Panc1 (cell line): ENCODE results near the gene NPRL2. TPM values are rescaled to one million over a fixed set of nuclear protein-coding genes. Genes with fewer than 3 reads are reported as not detected.

ENCODE experiments used
- ATAC-seq: fragments of 200-7000 bp; cut with Tn5 transposase; 2 replicates; pipeline ENCODE4 v1.9.1; 2020; ENCODE audit warnings: mild to moderate bottlenecking, moderate library complexity
- BruUV-seq: library from RNA; stranded (reverse); fragments of 400-500 nt; replicated peaks from 2 replicates; lab custom pipeline; 2021; lab: Mats Ljungman, UMichigan
- CTCF ChIA-PET: fragments of 300-600 bp; sonication (Branson Sonifier 250); formaldehyde crosslinking; loops from one replicate; lab custom pipeline; 2022; ENCODE audit warnings: antibody characterized with exemption; lab: Charles Lee
- POLR2A ChIA-PET: fragments of 300-600 bp; sonication (Branson Sonifier 250); formaldehyde crosslinking; loops from one replicate; lab custom pipeline; 2022; ENCODE audit warnings: antibody characterized with exemption; lab: Charles Lee
- DNase-seq: peaks from one replicate; pipeline ENCODE4 v3.0.0-alpha.2; 2010; ENCODE audit warnings: low read depth, low spot score
- H3K27ac ChIP-seq: 2 replicates; pipeline ENCODE4 v1.5.1; 2011; ENCODE audit warnings: mild to moderate bottlenecking, low read length, inconsistent platforms
- H3K27me3 ChIP-seq: fragments of 200-500 bp; sonication (Bioruptor generic); 2 replicates; pipeline ENCODE4 v1.6.0; 2014; ENCODE audit warnings: low read length, inconsistent platforms; ENCODE audit not compliant: control insufficient read depth, insufficient read depth
- H3K36me3 ChIP-seq: fragments of 200-500 bp; sonication (Bioruptor generic); 2 replicates; pipeline ENCODE4 v1.5.1; 2014; ENCODE audit warnings: inconsistent platforms, mild to moderate bottlenecking, low read length, moderate library complexity; ENCODE audit not compliant: control insufficient read depth, insufficient read depth
- H3K4me1 ChIP-seq: 2 replicates; pipeline ENCODE4 v1.5.1; 2011; ENCODE audit warnings: inconsistent platforms, mild to moderate bottlenecking, low read length, moderate library complexity; ENCODE audit not compliant: control insufficient read depth, insufficient read depth
- H3K4me3 ChIP-seq, 2 experiments: 2 replicates each; pipeline ENCODE4 v1.5.1; 2011 to 2012; ENCODE audit warnings: low read depth in 2 of 2, low read length in 2 of 2, mild to moderate bottlenecking in 2 of 2, inconsistent platforms in 1 of 2, moderate library complexity in 1 of 2
- H3K9me3 ChIP-seq: fragments of 200-500 bp; sonication (Bioruptor generic); 2 replicates; pipeline ENCODE4 v1.5.1; 2014; ENCODE audit warnings: low read depth, mild to moderate bottlenecking, inconsistent platforms, low read length, moderate library complexity; ENCODE audit not compliant: control insufficient read depth, insufficient read depth
- POLR2AphosphoS5 ChIP-seq: IDR thresholded peaks from 2 replicates; pipeline ENCODE4 v1.6.1; 2012; ENCODE audit warnings: mild to moderate bottlenecking, low read depth, low read length, moderate library complexity
- SIN3A ChIP-seq: IDR thresholded peaks from 2 replicates; pipeline ENCODE4 v1.6.1; 2012; ENCODE audit warnings: low read depth, mild to moderate bottlenecking, low read length, moderate library complexity, borderline replicate concordance; ENCODE audit not compliant: insufficient read depth
- TCF7L2 ChIP-seq: IDR thresholded peaks from 2 replicates; pipeline ENCODE4 v1.6.1; 2011; ENCODE audit warnings: mild to moderate bottlenecking, low read depth, low read length, inconsistent platforms
- in situ Hi-C: cut with HindIII; loops from 2 replicates; pipeline ENCODE4 v1.10.0; 2016; ENCODE audit warnings: low sequenced_read_pairs, low pct_unique_long_range_greater_than_20kb
- intact Hi-C: fragments of 100-400 bp; cut with micrococcal nuclease; formaldehyde crosslinking; loops from one replicate; pipeline ENCODE4 v1.10.0; 2022; ENCODE audit not compliant: unreplicated experiment
- total RNA-seq: library from RNA; stranded (reverse); gene quantifications from one replicate; pipeline ENCODE4 v1.2.1, GENCODE V29; 2021; ENCODE audit not compliant: unreplicated experiment
- TF ChIP-seq, protein P1 (sequence below), 2 experiments: IDR thresholded peaks; 2 replicates each; pipeline ENCODE4 v1.6.1; 2011 to 2012; ENCODE audit warnings: low read depth in 2 of 2, control low read depth in 1 of 2, low read length in 1 of 2, mild to moderate bottlenecking in 1 of 2, moderate library complexity in 1 of 2; ENCODE audit not compliant: insufficient read depth in 1 of 2
- TF ChIP-seq, protein P2 (sequence below): fragments of 450-650 bp; IDR thresholded peaks from 2 replicates; pipeline ENCODE4 v1.5.1; 2017; ENCODE audit warnings: mild to moderate bottlenecking

Gene NPRL2
- total RNA-seq, 1 experiment from 2014 or later: 14.6 TPM

DNA sequence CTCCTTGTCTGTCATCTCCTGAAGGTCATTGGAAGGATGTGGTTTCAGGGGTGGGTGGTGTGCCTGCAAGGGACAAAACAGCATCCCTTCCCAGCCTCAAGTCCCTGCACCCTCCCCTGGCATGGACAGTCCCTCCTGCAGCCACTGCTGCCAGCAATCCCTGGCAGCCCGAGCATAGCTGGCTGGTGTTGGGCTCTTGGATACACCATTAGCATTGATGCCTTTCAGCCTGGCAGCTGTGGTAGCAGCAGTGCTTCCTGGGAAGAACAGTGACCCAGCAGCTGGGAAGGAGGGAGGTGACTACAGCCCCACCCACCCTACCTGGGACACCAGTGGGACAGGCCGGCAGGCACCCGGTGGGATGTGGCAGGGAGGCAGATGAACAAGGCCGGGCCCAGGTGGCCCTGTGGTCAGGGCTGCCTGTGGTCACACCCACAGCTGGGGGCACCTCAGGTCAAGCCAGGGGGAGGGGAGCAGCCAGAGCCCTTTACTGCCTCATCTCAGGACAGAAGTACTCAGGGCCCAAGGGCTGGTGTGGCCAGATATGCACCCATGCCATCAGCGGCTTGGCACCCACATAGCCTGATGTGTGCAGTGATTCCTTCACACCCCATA, 41.6 kb upstream of the NPRL2 start:
- CTCF ChIA-PET: interaction anchor here (0.6 kb wide), 2 partner anchors 10 kb away, joined by 6 to 8 read pairs; no protein-coding TSS in a partner anchor
- no peak overlapping the region for H3K27ac ChIP-seq
- H3K27me3 ChIP-seq: no peaks in the 10 kb centered on the region
- in situ Hi-C loops: no loop called here
- no peaks in the 10 kb centered on the region for H3K4me1 ChIP-seq
- TF ChIP-seq SIN3A (no peak), TCF7L2 (no peak), POLR2AphosphoS5 (no peak)
- TF ChIP-seq, protein P1, sequence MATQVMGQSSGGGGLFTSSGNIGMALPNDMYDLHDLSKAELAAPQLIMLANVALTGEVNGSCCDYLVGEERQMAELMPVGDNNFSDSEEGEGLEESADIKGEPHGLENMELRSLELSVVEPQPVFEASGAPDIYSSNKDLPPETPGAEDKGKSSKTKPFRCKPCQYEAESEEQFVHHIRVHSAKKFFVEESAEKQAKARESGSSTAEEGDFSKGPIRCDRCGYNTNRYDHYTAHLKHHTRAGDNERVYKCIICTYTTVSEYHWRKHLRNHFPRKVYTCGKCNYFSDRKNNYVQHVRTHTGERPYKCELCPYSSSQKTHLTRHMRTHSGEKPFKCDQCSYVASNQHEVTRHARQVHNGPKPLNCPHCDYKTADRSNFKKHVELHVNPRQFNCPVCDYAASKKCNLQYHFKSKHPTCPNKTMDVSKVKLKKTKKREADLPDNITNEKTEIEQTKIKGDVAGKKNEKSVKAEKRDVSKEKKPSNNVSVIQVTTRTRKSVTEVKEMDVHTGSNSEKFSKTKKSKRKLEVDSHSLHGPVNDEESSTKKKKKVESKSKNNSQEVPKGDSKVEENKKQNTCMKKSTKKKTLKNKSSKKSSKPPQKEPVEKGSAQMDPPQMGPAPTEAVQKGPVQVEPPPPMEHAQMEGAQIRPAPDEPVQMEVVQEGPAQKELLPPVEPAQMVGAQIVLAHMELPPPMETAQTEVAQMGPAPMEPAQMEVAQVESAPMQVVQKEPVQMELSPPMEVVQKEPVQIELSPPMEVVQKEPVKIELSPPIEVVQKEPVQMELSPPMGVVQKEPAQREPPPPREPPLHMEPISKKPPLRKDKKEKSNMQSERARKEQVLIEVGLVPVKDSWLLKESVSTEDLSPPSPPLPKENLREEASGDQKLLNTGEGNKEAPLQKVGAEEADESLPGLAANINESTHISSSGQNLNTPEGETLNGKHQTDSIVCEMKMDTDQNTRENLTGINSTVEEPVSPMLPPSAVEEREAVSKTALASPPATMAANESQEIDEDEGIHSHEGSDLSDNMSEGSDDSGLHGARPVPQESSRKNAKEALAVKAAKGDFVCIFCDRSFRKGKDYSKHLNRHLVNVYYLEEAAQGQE (IDR thresholded peaks at IDR 0.05; ENCODE audit: insufficient read depth in 1 of 2, low read depth in 2 of 2, low read length in 1 of 2): no peak
- TF ChIP-seq, protein P2, sequence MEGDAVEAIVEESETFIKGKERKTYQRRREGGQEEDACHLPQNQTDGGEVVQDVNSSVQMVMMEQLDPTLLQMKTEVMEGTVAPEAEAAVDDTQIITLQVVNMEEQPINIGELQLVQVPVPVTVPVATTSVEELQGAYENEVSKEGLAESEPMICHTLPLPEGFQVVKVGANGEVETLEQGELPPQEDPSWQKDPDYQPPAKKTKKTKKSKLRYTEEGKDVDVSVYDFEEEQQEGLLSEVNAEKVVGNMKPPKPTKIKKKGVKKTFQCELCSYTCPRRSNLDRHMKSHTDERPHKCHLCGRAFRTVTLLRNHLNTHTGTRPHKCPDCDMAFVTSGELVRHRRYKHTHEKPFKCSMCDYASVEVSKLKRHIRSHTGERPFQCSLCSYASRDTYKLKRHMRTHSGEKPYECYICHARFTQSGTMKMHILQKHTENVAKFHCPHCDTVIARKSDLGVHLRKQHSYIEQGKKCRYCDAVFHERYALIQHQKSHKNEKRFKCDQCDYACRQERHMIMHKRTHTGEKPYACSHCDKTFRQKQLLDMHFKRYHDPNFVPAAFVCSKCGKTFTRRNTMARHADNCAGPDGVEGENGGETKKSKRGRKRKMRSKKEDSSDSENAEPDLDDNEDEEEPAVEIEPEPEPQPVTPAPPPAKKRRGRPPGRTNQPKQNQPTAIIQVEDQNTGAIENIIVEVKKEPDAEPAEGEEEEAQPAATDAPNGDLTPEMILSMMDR: no peak
- no TSS peak for BruUV-seq
- DNase-seq (no peak), ATAC-seq (no peak)
- intact Hi-C loops: no loop called here
- no peaks in the 10 kb centered on the region for H3K9me3 ChIP-seq
- H3K4me3 ChIP-seq: no peak overlapping the region
- no peaks in the 10 kb centered on the region for H3K36me3 ChIP-seq
- POLR2A ChIA-PET: interaction anchor here (0.6 kb wide), 2 partner anchors 11 to 715 kb away, joined by 3 to 8 read pairs; no protein-coding TSS in a partner anchor

DNA sequence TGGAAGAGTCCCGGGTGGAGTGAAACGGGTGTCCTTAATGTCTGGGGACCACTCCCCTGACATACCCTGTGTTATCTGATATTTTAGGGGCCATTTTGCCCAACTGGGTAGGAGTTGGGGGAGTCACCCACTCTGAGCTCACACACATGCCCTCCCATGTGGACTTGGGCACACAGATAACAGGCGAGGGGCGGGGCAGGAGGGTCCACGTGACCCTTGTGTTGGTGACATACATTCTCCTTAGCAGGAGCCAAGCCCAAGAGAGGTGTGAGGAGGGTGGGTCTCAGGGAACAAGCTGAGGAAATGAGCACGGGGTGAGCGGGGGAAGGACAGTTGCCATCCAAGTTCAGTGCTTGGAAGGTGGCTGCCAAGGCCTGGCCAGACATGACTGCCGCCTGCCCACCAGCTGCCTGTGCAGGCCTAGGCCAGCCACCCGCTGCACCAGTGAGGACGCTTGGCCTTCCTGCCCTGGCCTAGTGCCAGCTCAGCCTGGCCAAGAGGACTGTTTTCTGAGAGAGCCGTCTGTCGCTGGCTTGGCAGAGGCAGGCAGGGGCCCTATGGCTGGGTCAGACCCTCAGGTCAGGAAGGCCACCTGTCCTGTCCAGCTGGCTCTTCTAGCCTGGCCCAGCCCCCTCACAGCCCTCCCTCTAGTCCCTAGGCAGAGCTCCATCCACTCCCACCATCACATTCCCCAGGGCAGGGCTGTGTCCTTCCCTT, 40.1 kb upstream of the NPRL2 start:
- CTCF ChIA-PET: interaction anchor here (0.5 to 0.6 kb wide), 2 partner anchors 9 to 44 kb away, joined by 5 to 10 read pairs; no protein-coding TSS in a partner anchor
- DNase-seq (no peak), ATAC-seq (no peak)
- TF ChIP-seq POLR2AphosphoS5 (no peak), TCF7L2 (no peak), SIN3A (no peak)
- TF ChIP-seq, protein P1 (IDR thresholded peaks at IDR 0.05; ENCODE audit: insufficient read depth in 1 of 2, low read depth in 2 of 2, low read length in 1 of 2): no peak
- TF ChIP-seq, protein P2: no peak
- Histone ChIP-seq H3K4me1 (no peaks in the 10 kb centered on the region), H3K9me3 (no peaks in the 10 kb centered on the region), H3K4me3 (no peak overlapping the region), H3K27ac (no peak overlapping the region), H3K27me3 (no peaks in the 10 kb centered on the region), H3K36me3 (no peaks in the 10 kb centered on the region)
- intact Hi-C loops: no loop called here
- in situ Hi-C loops: no loop called here
- POLR2A ChIA-PET: no interaction called here
- no TSS peak for BruUV-seq
